Activated T-cell treated with anti-CD3 and anti-CD28 coated beads for 4 hours (primary cell): ENCODE results near the gene SLC37A2.
"Not testable (repeated sequence)": the region's sequence is repeated elsewhere in the genome, so short reads cannot be mapped to it uniquely, and the experiment has no call there.

Source experiments
- DNase-seq: peaks from one replicate; pipeline ENCODE4 v3.0.0-alpha.2; 2020

The SLC37A2 gene

DNA sequence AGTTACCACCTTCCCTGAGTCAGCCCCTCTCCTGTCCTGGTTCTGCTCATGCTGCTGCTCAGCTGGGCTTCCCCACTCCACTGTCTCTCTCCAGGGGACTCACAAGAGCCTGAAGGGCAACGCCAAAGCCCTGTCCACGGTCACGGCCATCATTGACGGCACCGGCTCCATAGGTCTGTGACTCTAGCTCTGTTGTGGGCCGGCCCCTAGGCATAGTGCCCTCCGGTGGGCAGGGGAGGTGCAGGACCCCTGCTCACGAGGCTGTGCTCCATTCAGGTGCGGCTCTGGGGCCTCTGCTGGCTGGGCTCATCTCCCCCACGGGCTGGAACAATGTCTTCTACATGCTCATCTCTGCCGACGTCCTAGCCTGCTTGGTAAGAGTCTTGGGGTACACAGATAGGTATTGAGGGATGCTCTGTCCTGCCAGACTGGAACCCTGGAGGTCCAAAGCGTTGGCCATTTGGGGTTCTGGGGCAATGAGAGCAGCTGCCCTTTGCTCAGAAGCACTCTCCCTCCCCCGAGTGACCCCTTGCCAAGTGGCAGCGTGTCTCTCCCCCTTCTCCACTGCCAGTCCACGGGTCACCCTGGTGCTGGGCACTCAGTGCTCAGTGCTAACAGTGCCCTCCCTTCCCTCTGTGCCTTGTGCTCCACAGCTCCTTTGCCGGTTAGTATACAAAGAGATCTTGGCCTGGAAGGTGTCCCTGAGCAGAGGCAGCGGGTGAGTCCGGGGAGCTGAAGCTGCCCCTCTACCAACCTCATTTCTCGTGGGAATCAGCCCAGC lies 22.4 kb downstream of the SLC37A2 start:
- DNase-seq, result no peak

DNA sequence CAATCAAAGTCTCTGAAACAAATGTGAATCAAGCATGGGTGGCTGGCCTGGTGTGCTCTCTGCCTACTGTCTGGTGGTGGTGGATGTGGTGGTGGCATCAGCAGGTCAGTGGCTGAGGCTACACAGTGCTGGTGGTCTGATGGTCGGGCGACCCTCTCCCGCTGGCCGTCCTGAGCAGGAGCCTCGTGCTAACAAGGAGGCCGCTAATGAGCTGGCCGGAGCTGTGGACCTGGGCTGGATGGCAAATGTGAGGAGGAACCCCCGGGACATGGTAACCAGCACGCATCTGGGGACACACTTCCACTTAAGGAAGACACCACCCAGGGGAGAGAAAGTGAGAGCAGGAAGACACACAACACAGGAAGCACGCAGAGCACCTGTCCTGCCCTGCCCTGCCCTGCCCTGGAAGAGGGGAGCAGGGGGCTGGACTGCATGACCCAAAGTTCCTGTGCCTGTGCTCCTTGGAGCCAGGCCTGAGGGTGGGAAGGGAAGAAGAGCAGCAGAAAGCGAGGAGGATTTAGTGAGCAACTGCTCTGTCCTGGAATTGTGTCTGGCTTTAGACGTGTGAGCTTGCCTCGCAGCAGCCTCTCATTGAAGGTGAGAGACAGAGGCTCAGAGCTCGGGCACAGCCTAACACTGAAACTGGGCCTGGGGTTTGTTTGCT lies 23.7 kb downstream of the SLC37A2 start:
- no peak for DNase-seq

DNA sequence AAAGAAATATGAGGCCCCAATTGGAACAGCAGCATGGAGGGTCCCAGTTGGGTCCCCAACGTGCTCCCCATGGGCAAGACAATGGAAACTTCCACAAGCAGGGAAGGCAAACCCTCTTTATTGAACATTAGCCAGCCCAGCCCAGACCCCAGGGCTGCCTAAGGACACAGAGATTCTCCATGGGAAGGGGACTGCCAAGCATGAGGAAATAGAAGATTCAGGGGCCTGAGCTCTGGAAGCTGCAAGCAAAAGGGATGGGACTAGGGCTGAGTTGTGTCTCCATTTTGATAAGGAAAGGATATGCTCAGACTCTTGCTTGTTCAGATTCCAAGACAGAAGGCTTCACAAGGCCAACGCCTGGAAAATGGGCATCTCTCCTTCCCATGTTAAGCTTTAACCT lies 25.0 kb downstream of the SLC37A2 start:
- no peak for DNase-seq

DNA sequence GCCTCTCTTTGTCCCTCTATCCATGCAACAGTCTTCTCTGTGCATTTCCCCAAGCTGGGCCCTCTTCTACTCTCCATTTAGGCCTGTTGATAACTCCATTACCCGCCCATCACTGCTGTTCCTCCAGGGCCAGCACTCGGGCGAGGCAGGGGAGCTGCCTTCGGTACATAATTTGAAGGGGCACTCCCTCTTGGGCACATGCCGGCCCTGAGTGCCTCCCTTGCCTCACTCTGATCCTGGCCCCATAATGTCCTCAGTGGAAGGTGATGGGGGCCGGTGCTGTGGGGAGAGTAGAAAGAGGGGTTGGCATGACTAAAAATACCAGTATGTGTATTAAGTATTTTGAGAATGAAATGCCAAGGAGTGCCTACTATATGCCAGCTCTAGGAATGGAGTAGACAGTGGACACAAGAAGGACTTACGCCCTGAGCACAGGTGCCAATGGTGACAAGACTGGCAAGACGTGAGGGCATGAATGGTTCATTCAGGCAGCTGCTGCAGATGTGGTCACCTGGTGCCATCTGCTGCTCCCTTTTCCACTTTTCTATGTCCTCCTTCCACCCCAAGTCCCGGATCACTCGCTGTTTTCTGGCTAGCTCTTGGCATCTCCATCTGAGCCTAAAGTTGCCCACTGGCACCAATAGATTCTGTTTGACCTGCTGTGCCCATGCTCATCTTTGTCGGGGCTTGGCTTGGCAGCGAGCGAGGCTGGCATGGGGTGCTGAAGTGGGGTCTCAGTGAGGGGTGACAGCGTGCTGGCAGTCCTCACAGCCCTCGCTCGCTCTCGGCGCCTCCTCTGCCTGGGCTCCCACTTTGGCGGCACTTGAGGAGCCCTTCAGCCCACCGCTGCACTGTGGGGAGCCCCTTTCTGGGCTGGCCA lies 25.7 kb downstream of the SLC37A2 start:
- no peak for DNase-seq

DNA sequence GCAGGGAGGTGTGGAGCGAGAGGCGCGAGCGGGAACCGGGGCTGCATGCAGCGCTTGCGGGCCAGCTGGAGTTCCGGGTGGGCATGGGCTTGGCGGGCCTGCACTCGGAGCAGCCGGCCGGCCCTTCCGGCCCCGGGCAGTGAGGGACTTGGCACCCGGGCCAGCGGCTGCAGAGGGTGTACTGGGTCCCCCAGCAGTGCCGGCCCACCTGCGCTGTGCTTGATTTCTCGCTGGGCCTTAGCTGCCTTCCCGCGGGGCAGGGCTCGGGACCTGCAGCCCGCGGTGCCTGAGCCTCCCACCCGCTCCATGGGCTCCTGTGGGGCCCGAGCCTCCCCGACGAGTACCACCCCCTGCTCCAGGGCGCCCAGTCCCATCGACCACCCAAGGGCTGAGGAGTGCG lies 26.4 kb downstream of the SLC37A2 start:
- DNase-seq, result not testable (repeated sequence)

- DNase-seq, result not testable (repeated sequence)
These were observed 27.0 kb downstream of the SLC37A2 start for GRCh38 chr11:125090151-125090550.

DNA sequence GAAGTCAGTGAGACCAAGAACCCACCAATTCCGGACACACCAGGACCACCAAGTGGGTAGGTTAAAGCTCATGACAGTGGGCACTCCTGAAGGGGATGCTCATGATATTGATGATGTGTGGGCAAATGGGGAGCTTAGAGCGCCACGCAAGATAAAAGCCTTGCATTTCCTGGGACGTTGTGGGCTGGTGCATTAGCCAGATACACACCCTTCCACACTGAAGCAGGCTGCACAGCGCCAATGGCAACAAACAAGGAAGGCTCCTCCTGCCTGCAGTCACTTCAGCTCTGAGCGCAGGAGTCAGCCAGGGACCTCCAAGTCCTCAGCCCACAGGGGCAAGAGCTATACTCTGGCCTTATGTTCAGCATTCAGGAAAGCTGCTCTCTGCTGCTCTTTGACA lies 27.7 kb downstream of the SLC37A2 start:
- no peak for DNase-seq

- no peak for DNase-seq
These were observed 28.3 kb downstream of the SLC37A2 start for GRCh38 chr11:125091247-125091876.

- DNase-seq, result no peak
These were observed 29.0 kb downstream of the SLC37A2 start for GRCh38 chr11:125091877-125092664.

- no peak for DNase-seq
These were observed 29.6 kb downstream of the SLC37A2 start for GRCh38 chr11:125092669-125093068.

- no peak for DNase-seq
These were observed 30.4 kb downstream of the SLC37A2 start for GRCh38 chr11:125093502-125093901.

DNA sequence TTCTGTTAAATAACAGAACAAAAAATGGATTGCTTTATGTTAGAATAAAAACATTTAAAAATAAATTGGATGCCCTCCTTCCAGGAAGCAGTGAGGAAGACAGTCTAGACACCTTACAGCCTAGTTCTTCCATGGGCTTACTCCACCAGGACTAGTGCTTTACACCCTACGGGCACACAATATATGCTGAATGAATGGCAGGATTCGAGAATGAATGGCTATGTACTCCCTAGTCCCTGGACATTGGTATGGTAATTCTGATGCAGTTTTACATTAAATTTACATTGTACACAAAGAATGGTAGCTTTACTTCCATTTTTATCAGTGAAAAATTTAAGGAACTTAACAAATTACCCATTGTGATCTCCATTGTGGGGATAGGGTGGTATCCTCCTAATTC lies 31.6 kb downstream of the SLC37A2 start:
- no peak for DNase-seq

GRCh38 chr11:125100136-125100535 lies 37.0 kb downstream of the SLC37A2 start:
- no peak for DNase-seq

DNA sequence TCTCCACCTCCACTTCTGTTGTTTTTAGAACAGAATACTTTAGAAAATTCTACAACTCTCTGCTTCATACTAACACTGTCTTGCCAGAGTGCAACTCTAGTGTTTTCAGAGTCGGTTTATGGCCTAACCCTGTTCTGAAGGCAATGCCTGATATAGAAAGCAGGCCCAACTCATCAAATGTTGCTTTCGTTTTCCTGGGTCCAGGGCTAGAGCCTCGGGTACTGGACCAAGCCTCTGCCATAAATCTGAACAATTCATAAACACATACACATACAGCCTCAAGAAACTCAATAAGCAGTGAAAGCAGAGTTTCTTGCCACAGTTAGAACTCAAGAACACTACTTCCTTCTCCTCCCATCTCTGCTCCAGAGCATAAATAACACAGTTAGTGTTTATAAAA lies 38.5 kb downstream of the SLC37A2 start:
- no peak for DNase-seq

DNA sequence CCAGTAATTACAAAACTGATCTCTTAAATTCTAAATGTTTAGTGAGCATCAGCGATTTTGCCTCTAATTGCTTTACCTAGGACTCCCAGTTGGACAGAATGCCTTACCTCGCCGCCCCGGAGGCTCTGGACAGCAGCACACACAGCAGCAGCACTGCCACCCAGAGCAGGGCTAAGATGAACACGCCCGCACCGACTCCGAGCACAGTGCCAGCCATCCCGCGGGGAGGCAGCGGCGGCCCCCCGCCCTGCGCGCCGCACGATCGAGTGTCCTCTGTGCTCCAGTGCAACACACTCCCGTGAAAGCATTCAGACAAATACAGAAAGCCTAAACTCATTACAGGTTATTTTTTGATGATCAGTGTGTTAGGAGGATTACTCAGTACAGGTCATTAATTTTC lies 38.9 kb downstream of the SLC37A2 start:
- no peak for DNase-seq

DNA sequence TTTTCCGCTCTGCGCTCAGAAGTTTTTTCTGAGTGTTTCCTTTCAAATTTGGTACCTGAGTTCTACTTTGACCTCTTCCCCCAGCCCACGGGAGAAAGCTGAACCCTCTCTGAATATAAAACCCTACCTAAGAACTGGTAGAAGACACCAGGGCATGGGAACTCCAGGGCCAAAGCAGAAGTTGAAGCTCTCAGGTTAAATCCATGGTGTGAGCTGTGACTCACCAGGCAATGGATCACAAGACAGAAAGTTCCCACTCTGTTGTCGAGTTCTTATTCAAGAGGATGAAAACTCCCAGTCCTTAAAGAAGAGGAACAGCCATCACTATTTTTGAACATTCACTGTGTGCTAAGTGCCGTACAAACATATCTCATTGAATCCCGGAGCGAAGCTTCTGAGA lies 39.4 kb downstream of the SLC37A2 start:
- DNase-seq, result no peak

DNA sequence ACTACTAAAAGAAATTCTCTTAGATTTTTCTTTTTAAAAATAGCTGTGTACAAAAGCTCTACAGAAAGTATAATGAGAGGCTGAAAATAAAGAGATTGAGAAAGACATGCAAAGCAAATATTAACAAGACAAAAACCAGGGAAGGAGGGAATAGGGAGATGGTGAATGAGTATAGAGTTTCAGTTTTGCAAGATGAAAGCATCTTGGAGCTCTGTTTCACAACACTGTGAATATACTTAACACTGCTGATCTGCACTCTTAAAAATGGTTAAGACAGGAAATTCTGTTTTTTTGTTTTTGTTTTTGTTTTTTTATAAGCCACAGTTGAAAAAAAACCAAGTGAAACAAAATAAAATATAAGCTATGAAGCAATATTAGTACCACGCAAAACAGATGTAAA lies 42.8 kb downstream of the SLC37A2 start:
- DNase-seq, result no peak

GRCh38 chr11:125108469-125108868 lies 45.4 kb downstream of the SLC37A2 start:
- DNase-seq, result no peak

DNA sequence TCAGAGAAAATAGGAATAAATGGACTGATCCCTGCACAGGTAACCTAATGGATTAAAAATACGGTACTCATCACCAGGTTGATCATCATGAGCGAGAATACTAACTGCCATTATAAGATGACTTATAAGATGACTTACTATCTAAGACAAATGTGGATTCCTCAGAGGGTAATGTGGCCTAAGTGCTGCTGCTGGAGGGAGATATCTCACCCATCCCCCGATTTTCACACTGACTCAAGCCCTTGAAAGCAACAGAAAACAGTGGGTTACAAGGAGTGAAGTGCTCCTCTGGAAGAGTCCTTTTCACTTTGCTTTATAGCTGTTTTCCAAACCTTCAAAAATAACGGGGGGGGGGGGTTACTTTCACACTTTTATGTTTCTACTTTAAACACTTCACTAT lies 47.4 kb downstream of the SLC37A2 start:
- DNase-seq, result no peak

DNA sequence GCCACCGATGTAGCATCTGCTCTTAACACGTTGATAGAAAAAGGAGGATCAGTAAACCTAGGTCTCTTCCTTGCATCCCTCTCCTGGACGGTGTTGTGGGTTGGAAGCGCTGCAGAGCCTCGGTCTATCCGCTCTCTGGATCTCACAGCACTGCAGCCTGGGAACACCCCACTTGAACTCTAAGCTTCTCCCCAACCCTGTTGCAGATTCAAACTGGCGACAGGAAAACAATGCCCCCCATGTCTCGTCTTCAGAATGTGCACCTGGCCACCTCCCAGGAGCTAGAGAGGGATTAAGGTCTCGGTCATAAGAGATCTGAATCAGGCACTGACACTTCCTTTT lies 47.9 kb downstream of the SLC37A2 start:
- no peak for DNase-seq

DNA sequence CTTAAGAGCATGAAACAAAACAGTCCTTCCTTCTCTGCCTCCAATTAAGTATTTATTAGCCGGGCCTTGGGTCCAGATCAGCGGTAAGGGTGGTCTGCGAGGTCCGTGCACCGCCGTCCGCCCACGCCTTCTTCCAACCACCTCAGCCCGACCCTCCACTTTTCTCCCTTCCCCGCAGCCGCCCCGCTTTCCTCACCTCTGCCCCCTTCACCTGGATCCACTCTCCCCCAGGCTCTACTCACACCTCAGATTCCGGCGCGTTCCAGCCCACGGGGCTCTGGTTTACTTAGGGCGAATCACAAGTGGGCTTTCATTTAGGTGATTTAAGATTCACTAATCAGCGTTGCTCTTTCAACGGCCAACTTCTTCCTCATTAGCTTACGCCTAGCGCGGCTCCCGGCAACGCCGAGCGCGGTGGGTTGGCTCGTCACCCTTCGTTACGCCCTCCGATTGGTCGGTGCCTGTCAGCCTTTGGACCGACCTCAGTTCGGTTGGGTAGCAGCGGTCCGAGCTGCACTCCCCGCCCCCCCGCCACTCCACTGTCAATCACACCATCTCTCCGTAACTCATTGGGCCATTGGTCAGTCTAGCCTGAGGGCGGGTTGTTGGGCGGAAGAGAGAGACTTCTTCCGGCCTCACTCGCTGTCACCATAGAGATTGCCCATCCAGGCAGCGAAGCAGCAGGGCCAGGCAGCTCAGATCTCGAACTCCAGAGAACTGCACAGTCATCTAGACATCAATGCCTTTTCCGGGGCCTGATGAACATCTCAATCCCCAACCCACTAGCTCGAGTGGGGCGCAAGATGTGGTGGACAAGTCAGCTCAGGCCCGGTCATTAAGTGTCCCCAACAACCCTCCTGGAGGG lies 48.5 kb downstream of the SLC37A2 start, which contains the start of gene TMEM218:
Gene TMEM218 (minus strand): TSS at position 284 of the 865 bp plus-strand sequence. CDS start 9,385 bp downstream, outside the sequence.
- DNase-seq, result peak; percentile 90
